ENCODE measurements around the gene BCL11B. TPM values are rescaled to one million over a fixed set of nuclear protein-coding genes. Genes with fewer than 3 reads are reported as not detected.

Gene BCL11B
- total RNA-seq, 1 donor = not detected

GRCh38 chr14:99317231-99318090, 45.5 kb upstream of the BCL11B start:
- TF ChIP-seq, protein P1, sequence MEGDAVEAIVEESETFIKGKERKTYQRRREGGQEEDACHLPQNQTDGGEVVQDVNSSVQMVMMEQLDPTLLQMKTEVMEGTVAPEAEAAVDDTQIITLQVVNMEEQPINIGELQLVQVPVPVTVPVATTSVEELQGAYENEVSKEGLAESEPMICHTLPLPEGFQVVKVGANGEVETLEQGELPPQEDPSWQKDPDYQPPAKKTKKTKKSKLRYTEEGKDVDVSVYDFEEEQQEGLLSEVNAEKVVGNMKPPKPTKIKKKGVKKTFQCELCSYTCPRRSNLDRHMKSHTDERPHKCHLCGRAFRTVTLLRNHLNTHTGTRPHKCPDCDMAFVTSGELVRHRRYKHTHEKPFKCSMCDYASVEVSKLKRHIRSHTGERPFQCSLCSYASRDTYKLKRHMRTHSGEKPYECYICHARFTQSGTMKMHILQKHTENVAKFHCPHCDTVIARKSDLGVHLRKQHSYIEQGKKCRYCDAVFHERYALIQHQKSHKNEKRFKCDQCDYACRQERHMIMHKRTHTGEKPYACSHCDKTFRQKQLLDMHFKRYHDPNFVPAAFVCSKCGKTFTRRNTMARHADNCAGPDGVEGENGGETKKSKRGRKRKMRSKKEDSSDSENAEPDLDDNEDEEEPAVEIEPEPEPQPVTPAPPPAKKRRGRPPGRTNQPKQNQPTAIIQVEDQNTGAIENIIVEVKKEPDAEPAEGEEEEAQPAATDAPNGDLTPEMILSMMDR (IDR thresholded peaks at IDR 0.05; ENCODE audit: insufficient read depth, low read depth, low read length) = no peak
- no peak overlapping the region for H3K4me3 ChIP-seq (ENCODE audit: low read depth, low read length)
- no peak for DNase-seq (ENCODE audit: low read depth)

DNA sequence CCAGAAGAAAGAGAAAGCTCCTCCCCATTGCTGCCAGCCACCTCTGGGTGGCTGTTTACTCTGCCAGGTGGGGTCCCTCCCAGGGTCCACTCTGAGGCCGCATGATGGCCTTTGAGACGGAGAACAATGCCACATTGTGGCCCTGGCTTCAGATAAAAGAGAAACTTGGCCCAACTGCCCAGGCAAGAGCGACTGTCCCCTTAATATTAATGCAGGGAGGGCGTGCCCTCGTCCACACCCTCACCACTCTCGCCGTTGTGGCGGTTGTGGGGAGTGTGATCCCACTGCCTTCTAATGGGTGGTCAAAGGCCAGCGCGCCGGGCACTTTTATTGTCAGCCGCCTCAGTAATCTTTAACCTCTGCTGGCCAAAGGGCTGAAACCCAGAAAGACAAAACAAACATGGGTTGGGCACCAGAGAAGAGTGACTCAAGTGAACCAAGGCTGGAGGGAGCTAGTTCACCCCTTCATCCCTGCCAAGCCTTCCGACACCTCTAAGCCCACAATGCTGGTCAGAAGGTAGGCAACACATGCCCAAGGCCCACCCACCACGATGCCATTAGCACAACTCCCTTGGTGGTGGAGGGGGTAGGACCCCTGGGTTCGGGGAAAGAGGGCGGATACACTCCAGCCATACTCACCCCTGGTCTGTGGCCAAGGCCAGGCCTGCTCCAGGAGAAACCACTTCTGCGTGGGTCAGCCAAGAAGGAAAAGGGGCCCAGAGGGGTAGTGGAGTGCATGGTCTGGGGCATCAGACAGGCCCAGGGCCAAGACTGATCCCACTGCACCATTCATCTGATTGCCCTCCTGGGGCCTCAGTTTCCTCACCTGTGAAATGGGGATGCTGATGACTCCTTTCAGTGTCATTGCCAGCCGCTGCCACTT, 44.5 kb upstream of the BCL11B start:
- no peak for DNase-seq (ENCODE audit: low read depth)
- no peak overlapping the region for H3K4me3 ChIP-seq (ENCODE audit: low read depth, low read length)
- TF ChIP-seq, protein P1 (IDR thresholded peaks at IDR 0.05; ENCODE audit: insufficient read depth, low read depth, low read length) = no peak

GRCh38 chr14:99315197-99315596, 43.2 kb upstream of the BCL11B start:
- H3K4me3 ChIP-seq (ENCODE audit: low read depth, low read length) = no peak overlapping the region
- TF ChIP-seq, protein P1 (IDR thresholded peaks at IDR 0.05; ENCODE audit: insufficient read depth, low read depth, low read length) = no peak
- DNase-seq (ENCODE audit: low read depth) = no peak

GRCh38 chr14:99314623-99315022, 42.6 kb upstream of the BCL11B start:
- TF ChIP-seq, protein P1 (IDR thresholded peaks at IDR 0.05; ENCODE audit: insufficient read depth, low read depth, low read length) = no peak

DNA sequence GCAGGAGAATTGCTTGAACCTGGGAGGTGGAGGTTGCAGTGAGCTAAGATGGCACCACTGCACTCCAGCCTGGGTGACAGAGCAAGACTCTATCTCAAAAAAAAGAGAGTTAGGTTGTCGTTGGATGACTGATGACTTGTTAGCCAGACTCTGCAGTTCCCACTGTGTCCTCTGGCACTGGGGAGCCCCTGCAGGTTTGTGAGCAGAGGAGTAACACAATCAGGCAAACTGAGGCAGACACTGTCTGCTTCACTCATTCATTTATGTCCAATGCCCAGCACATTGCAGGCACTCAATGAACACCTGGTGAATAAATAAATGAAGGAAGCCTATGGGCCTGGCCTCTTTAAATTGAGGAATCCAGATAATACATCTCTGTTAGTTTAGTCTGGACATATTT, 41.2 kb upstream of the BCL11B start:
- H3K4me3 ChIP-seq (ENCODE audit: low read depth, low read length) = no peak overlapping the region
- no peak for DNase-seq (ENCODE audit: low read depth)
- TF ChIP-seq, protein P1 (IDR thresholded peaks at IDR 0.05; ENCODE audit: insufficient read depth, low read depth, low read length) = no peak

More at GRCh38 chr14:99314623-99315022, 42.6 kb upstream of the BCL11B start:
- no peak overlapping the region for H3K4me3 ChIP-seq (ENCODE audit: low read depth, low read length)
- DNase-seq (ENCODE audit: low read depth) = no peak

- no peak for DNase-seq (ENCODE audit: low read depth)
- H3K4me3 ChIP-seq (ENCODE audit: low read depth, low read length) = no peak overlapping the region
- TF ChIP-seq, protein P1 (IDR thresholded peaks at IDR 0.05; ENCODE audit: insufficient read depth, low read depth, low read length) = no peak
These were observed 40.1 kb upstream of the BCL11B start for GRCh38 chr14:99312106-99312505.
